HEK293 (cell line): ENCODE data around the gene PRSS3.
"Not testable (repeated sequence)": the region's sequence is repeated elsewhere in the genome, so short reads cannot be mapped to it uniquely, and the experiment has no call there.

Experiments
- ATF2 ChIP-seq: fragments of 450-650 bp; formaldehyde crosslinking; IDR thresholded peaks from 2 replicates; pipeline ENCODE4 v1.5.1; 2016; ENCODE audit warnings: missing biosample characterization, missing genetic modification characterization, low read depth
- CTCF ChIP-seq: fragments of 450-650 bp; formaldehyde crosslinking; IDR thresholded peaks from 2 replicates; pipeline ENCODE4 v1.5.1; 2016; ENCODE audit warnings: missing biosample characterization, missing genetic modification characterization
- GLIS1 ChIP-seq: fragments of 450-650 bp; formaldehyde crosslinking; IDR thresholded peaks from 2 replicates; pipeline ENCODE4 v1.5.1; 2016; ENCODE audit warnings: missing biosample characterization, missing genetic modification characterization
- PBX3 ChIP-seq: sonication (generic); formaldehyde crosslinking; IDR thresholded peaks from 2 replicates; pipeline ENCODE4 v1.8.1; 2022; ENCODE audit warnings: mild to moderate bottlenecking, moderate library complexity, missing genetic modification reagents
- PRDM10 ChIP-seq: fragments of 450-650 bp; formaldehyde crosslinking; IDR thresholded peaks from 2 replicates; pipeline ENCODE4 v1.5.1; 2016; ENCODE audit warnings: missing biosample characterization, missing genetic modification characterization
- ZBTB1 ChIP-seq: fragments of 450-650 bp; formaldehyde crosslinking; IDR thresholded peaks from 2 replicates; pipeline ENCODE4 v1.5.1; 2016; ENCODE audit warnings: missing biosample characterization, missing genetic modification characterization
- ZBTB7A ChIP-seq: fragments of 450-650 bp; formaldehyde crosslinking; IDR thresholded peaks from 2 replicates; pipeline ENCODE4 v1.5.1; 2016; ENCODE audit warnings: low read depth, missing biosample characterization, missing genetic modification characterization
- ZNF473 ChIP-seq: fragments of 450-650 bp; formaldehyde crosslinking; IDR thresholded peaks from 2 replicates; pipeline ENCODE4 v1.5.1; 2017; ENCODE audit warnings: missing biosample characterization, missing genetic modification characterization
- ZSCAN16 ChIP-seq: fragments of 450-650 bp; formaldehyde crosslinking; IDR thresholded peaks from 2 replicates; pipeline ENCODE4 v1.5.1; 2016; ENCODE audit warnings: missing biosample characterization, missing genetic modification characterization

- TF ChIP-seq GLIS1; CTCF (tag by site-specific recombination); ZBTB1; ATF2; ZNF473; PBX3; ZSCAN16 (tag by site-specific recombination); PRDM10 (tag by site-specific recombination); ZBTB7A (tag by site-specific recombination): not testable (repeated sequence)
Observed at GRCh38 chr9:33808979-33809322, 13.6 kb downstream of the PRSS3 start.
